GM12878 (cell line): ENCODE measurements around the gene TGFB1. TPM values are rescaled to one million over a fixed set of nuclear protein-coding genes. Genes with fewer than 3 reads are reported as not detected.
A peak's percentile ranks its signal among the peaks of the same experiment; 100 is the strongest.

Source experiments
- ATAC-seq: fragments of 200-7000 bp; cut with Tn5 transposase; 3 replicates; pipeline ENCODE4 v1.9.1; 2020; ENCODE audit warnings: mild to moderate bottlenecking, moderate library complexity
- BruUV-seq: library from RNA; stranded (reverse); fragments of 400-500 nt; replicated peaks from 2 replicates; lab custom pipeline; 2021; lab: Mats Ljungman, UMichigan
- CTCF ChIA-PET: fragments of 300-600 bp; sonication (Branson Sonifier 250); formaldehyde crosslinking; extraction: SDS; loops from one replicate; lab custom pipeline; 2021; ENCODE audit warnings: inconsistent platforms; lab: Yijun Ruan, JAX
- POLR2A ChIA-PET: fragments of 350-600 bp; formaldehyde crosslinking; extraction: SDS; loops from one replicate; lab custom pipeline; 2021; ENCODE audit warnings: inconsistent platforms; lab: Charles Lee
- RAD21 ChIA-PET: fragments of 300-600 bp; sonication (Branson Sonifier 250); formaldehyde crosslinking; loops from one replicate; lab custom pipeline; 2023; ENCODE audit warnings: antibody characterized with exemption; ENCODE audit not compliant: unreplicated experiment; lab: Charles Lee
- SMC1A ChIA-PET: fragments of 300-600 bp; sonication (Branson Sonifier 250); formaldehyde crosslinking; loops from one replicate; lab custom pipeline; 2023; ENCODE audit not compliant: unreplicated experiment, uncharacterized antibody; lab: Charles Lee
- DNase-seq: peaks from one replicate; pipeline ENCODE4 v3.0.0-alpha.2; 2011; ENCODE audit warnings: low read depth, low spot score
- FAIRE-seq: peaks from 3 replicates; lab custom pipeline; 2011; peaks lifted over from hg19 to GRCh38; lab: Jason Lieb, UNC
- H2AFZ ChIP-seq: 2 replicates; pipeline ENCODE4 v1.6.0; 2011; ENCODE audit warnings: low read depth, low read length, control low read depth; ENCODE audit not compliant: control insufficient read depth
- H3K27ac ChIP-seq: 2 replicates; pipeline ENCODE4 v1.5.1; 2011; ENCODE audit warnings: control low read depth; ENCODE audit not compliant: control insufficient read depth, insufficient read depth
- H3K27me3 ChIP-seq, 2 experiments: replicated peaks in 1 of 2; 2 replicates each; pipeline versions ENCODE4 v1.6.0 to v1.6.1; 2011; ENCODE audit warnings: low read length in 1 of 2; ENCODE audit not compliant: control insufficient read depth in 2 of 2, insufficient read depth in 2 of 2
- H3K36me3 ChIP-seq, 2 experiments: 2 replicates each; pipeline ENCODE4 v1.5.1; 2011; ENCODE audit warnings: low read length in 1 of 2; ENCODE audit not compliant: control insufficient read depth in 2 of 2, insufficient read depth in 2 of 2
- H3K4me1 ChIP-seq: 2 replicates; pipeline ENCODE4 v1.6.1; 2011; ENCODE audit warnings: mild to moderate bottlenecking, low read length, moderate library complexity, mixed read lengths; ENCODE audit not compliant: control insufficient read depth, insufficient read depth
- H3K4me2 ChIP-seq: 2 replicates; pipeline ENCODE4 v1.6.0; 2011; ENCODE audit warnings: control low read depth; ENCODE audit not compliant: control insufficient read depth, insufficient read depth
- H3K4me3 ChIP-seq: fragments of 200-600 bp; sonication (generic); 2 replicates; pipeline ENCODE4 v1.5.1; 2016
- H3K79me2 ChIP-seq: 2 replicates; pipeline ENCODE4 v1.6.0; 2011; ENCODE audit warnings: low read length; ENCODE audit not compliant: control insufficient read depth, insufficient read depth
- H3K9ac ChIP-seq: 2 replicates; pipeline ENCODE4 v1.8.0; 2011; ENCODE audit warnings: low read length, control low read depth, mixed read lengths; ENCODE audit not compliant: control insufficient read depth, insufficient read depth
- H3K9me3 ChIP-seq: replicated peaks from 3 replicates; pipeline ENCODE4 v1.5.1; 2011; ENCODE audit warnings: mild to moderate bottlenecking, low read length; ENCODE audit not compliant: control insufficient read depth, insufficient read depth
- H4K20me1 ChIP-seq: 2 replicates; pipeline ENCODE4 v1.6.0; 2011; ENCODE audit not compliant: control insufficient read depth, insufficient read depth
- BCL3 ChIP-seq: IDR thresholded peaks from 2 replicates; pipeline ENCODE4 v1.6.1; 2011; ENCODE audit warnings: borderline replicate concordance, low read depth, mild to moderate bottlenecking, moderate library complexity, low read length; ENCODE audit not compliant: insufficient read depth, poor library complexity, severe bottlenecking
- FOXM1 ChIP-seq: IDR thresholded peaks from 2 replicates; pipeline ENCODE4 v1.6.1; 2012; ENCODE audit warnings: low read depth, mild to moderate bottlenecking, inconsistent platforms, low read length, moderate library complexity
- HCFC1 ChIP-seq: fragments of 150-350 bp; IDR thresholded peaks from 2 replicates; pipeline ENCODE4 v1.6.1; 2014; ENCODE audit warnings: low read length
- HDGF ChIP-seq: fragments of 450-650 bp; IDR thresholded peaks from 2 replicates; pipeline ENCODE4 v1.6.1; 2016; ENCODE audit warnings: antibody characterized with exemption
- JUND ChIP-seq: IDR thresholded peaks from 2 replicates; pipeline ENCODE4 v1.6.1; 2012; ENCODE audit warnings: low read depth, mild to moderate bottlenecking, low read length, improper control_type of control experiment, moderate library complexity
- MEF2B ChIP-seq: fragments of 450-650 bp; IDR thresholded peaks from 2 replicates; pipeline ENCODE4 v1.6.1; 2018; ENCODE audit warnings: mild to moderate bottlenecking, moderate library complexity; ENCODE audit not compliant: partially characterized antibody, poor library complexity, severe bottlenecking
- NFIC ChIP-seq: IDR thresholded peaks from 2 replicates; pipeline ENCODE4 v1.6.1; 2012; ENCODE audit warnings: low read depth, mild to moderate bottlenecking, inconsistent platforms, low read length, moderate library complexity
- PML ChIP-seq: IDR thresholded peaks from 2 replicates; pipeline ENCODE4 v1.6.1; 2012; ENCODE audit warnings: low read length, inconsistent platforms
- SP1 ChIP-seq: IDR thresholded peaks from one replicate; pipeline ENCODE4 v1.6.1; 2011; ENCODE audit warnings: low read depth, low read length
- SUPT20H ChIP-seq: IDR thresholded peaks from 2 replicates; pipeline ENCODE4 v1.6.1; 2011; ENCODE audit warnings: low read depth, mild to moderate bottlenecking, low read length, moderate library complexity, borderline replicate concordance; ENCODE audit not compliant: control insufficient read depth
- TCF12 ChIP-seq: IDR thresholded peaks from 2 replicates; pipeline ENCODE4 v1.6.1; 2011; ENCODE audit warnings: low read depth, mild to moderate bottlenecking, low read length
- WGBS: methylation state at CpG from one replicate; pipeline ENCODE4 v1.1.6; 2016; ENCODE audit warnings: low lambda C conversion rate; ENCODE audit not compliant: insufficient replicate concordance, insufficient coverage; ENCODE audit errors: missing lambda C conversion rate; 5-methylcytosine and 5-hydroxymethylcytosine counted together
- in situ Hi-C: fragments of 300-500 bp; cut with MboI; formaldehyde crosslinking; loops from 9 replicates; pipeline ENCODE4 v1.14.3; 2018; ENCODE audit warnings: mixed read lengths
- intact Hi-C: fragments of 100-400 bp; cut with micrococcal nuclease; formaldehyde crosslinking; loops from one replicate; pipeline ENCODE4 v1.14.2; 2022; ENCODE audit not compliant: unreplicated experiment
- polyA plus RNA-seq, 11 experiments: library from polyadenylated mRNA; depleted of rRNA in 4 of 11; unstranded in 6 of 11; stranded (reverse) in 5 of 11; fragments of >200 nt; fragmentation: Nextera tagmentation in 4 of 11; fragmentation: Illumina TruSeq in 1 of 11; extraction: Ambion mirVana in 4 of 11; extraction: Trizol in 1 of 11; gene quantifications; 1 replicate in 1 of 11; 2 replicates in 10 of 11; pipeline versions ENCODE4 v1.2.1 to v1.2.3, GENCODE V29; 2011 to 2016; ENCODE audit warnings: inconsistent platforms in 2 of 11, missing spikeins in 2 of 11, low read depth in 1 of 11
- total RNA-seq, 4 experiments: library from RNA; depleted of rRNA in 3 of 4; stranded (reverse); fragments of >200 nt in 3 of 4; fragmentation: Illumina TruSeq in 1 of 4; extraction: Trizol in 1 of 4; gene quantifications; 2 replicates each; pipeline versions ENCODE4 v1.2.1 to v1.2.3, GENCODE V29; 2013 to 2021
- TF ChIP-seq, protein P1 (sequence below): fragments of 150-350 bp; IDR thresholded peaks from 2 replicates; pipeline ENCODE4 v1.6.1; 2014; ENCODE audit warnings: mild to moderate bottlenecking, low read depth, low read length

TGFB1 gene
- total and polyA plus RNA-seq, 10 of the 15 experiments (the other 5 are each of a cell fraction or from before 2014, with no cell fraction given) = 0.23 to 120 (median 10.9) TPM

DNA sequence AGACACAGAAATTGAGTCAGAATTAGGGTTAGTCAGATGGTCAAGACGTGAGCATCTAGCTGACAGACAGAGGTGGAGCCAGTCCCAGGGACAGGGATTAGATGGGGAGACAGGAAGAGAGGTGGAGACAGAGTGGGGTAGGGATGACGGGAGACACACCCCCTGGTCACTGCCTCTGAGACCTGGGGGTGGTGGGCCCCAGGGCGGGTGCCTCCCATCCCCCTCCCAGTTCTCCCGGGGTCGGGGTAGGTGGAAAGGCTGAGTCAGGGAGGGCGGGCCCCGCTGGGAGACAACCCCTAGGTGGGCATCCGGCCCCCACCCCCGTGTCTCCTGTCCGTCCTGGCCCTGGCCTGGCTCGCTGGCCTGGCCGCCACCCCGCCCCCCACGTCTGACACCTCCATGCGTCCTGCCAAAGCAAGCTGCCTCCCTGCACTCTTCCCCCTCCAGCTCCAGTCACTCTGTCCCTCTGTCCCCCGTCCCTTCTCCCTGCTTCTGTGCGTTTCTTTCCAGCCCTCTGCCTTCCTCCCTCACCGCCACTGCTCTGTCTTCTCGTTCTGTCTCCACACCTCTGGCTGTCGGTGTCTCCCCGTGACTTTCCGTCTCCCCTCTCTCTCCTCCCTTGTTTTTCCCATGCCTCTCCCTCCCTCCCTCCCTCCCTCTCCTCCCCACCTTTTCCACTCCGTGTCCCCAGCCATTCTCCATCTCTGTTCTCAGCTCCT lies 28.6 kb downstream of the TGFB1 start:
- no peak overlapping the region for H3K4me3 ChIP-seq
- no peak overlapping the region for H2AFZ ChIP-seq
- no peak for FAIRE-seq
- TF ChIP-seq PML (0 out of 2 replicates have a peak, but pooled peaks have one; percentile 15), FOXM1 (no peak), BCL3 (peak; percentile 51)
- DNase-seq = no peak
- RAD21 ChIA-PET = no interaction called here
- BruUV-seq = no TSS peak
- H3K4me2 ChIP-seq = no peak overlapping the region
- H3K9ac ChIP-seq = no peak overlapping the region
- no peaks in the 10 kb centered on the region for H3K9me3 ChIP-seq
- intact Hi-C loops = no loop called here
- in situ Hi-C loops = no loop called here
- peaks cover 37% of the 10 kb centered on the region for H3K4me1 ChIP-seq
- peaks cover 10% of the 10 kb centered on the region for H3K79me2 ChIP-seq
- no peaks in the 10 kb centered on the region for H3K27me3 ChIP-seq
- H3K36me3 ChIP-seq = peaks cover 4 to 26% of the 10 kb centered on the region in 2 experiments
- CTCF ChIA-PET = no interaction called here
- H4K20me1 ChIP-seq = no peaks in the 10 kb centered on the region
- SMC1A ChIA-PET = interaction anchor here (1.1 kb wide), 1 partner anchor 120 kb away, joined by 3 read pairs; no protein-coding TSS in a partner anchor
- no peak for ATAC-seq
- peak overlapping the region; percentile 93 for H3K27ac ChIP-seq
- 75% methylated on average over 16 of the region's 23 CpGs for WGBS
- POLR2A ChIA-PET = no interaction called here

DNA sequence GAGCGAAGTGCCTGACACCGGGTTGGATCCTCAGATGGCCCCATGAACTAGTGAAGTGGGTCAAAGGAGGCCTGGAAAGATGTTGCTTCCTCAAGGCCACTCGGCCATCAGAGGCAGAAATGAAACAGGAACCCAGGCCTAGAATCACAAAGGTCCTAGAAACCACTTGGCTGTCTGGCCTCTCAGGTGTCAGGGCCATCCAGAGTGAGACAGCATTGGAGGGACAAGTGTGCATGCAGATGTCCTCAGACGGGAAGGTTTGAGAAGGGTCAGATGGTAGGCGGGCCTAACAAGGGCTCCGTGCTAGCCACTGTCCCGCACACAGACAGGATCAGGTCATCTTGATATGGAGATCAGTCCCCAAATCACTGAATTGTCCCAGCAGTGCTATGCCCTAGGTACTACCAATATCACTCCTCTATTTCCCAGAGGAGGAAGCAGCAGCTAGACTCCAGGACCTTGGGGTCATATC lies 29.5 kb downstream of the TGFB1 start:
- BruUV-seq = TSS peak; percentile 66
- RAD21 ChIA-PET = no interaction called here
- Histone ChIP-seq H4K20me1 (no peaks in the 10 kb centered on the region), H3K27ac (no peak overlapping the region), H3K4me1 (peaks cover 37% of the 10 kb centered on the region), H2AFZ (no peak overlapping the region), H3K9me3 (no peaks in the 10 kb centered on the region), H3K79me2 (peaks cover 10% of the 10 kb centered on the region), H3K9ac (no peak overlapping the region), H3K36me3 (peaks cover 5 to 29% of the 10 kb centered on the region in 2 experiments), H3K27me3 (no peaks in the 10 kb centered on the region), H3K4me2 (no peak overlapping the region), H3K4me3 (no peak overlapping the region)
- CTCF ChIA-PET = no interaction called here
- DNase-seq = no peak
- intact Hi-C loops = no loop called here
- FAIRE-seq = no peak
- 80% methylated on average over 7 of the region's 7 CpGs for WGBS
- POLR2A ChIA-PET = interaction anchor here (0.5 kb wide), 1 partner anchor 22 kb away, joined by 3 read pairs; no protein-coding TSS in a partner anchor
- in situ Hi-C loops = no loop called here
- no peak for ATAC-seq
- SMC1A ChIA-PET = interaction anchor here (1.1 kb wide), 1 partner anchor 120 kb away, joined by 3 read pairs; no protein-coding TSS in a partner anchor
- TF ChIP-seq NFIC = no peak
- no peak for TF ChIP-seq SP1
- no peak for TF ChIP-seq SUPT20H
- no peak for TF ChIP-seq HDGF
- no peak for TF ChIP-seq TCF12
- TF ChIP-seq JUND = no peak
- TF ChIP-seq, protein P1, sequence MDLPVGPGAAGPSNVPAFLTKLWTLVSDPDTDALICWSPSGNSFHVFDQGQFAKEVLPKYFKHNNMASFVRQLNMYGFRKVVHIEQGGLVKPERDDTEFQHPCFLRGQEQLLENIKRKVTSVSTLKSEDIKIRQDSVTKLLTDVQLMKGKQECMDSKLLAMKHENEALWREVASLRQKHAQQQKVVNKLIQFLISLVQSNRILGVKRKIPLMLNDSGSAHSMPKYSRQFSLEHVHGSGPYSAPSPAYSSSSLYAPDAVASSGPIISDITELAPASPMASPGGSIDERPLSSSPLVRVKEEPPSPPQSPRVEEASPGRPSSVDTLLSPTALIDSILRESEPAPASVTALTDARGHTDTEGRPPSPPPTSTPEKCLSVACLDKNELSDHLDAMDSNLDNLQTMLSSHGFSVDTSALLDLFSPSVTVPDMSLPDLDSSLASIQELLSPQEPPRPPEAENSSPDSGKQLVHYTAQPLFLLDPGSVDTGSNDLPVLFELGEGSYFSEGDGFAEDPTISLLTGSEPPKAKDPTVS = no peak
- TF ChIP-seq HCFC1 = no peak
- no peak for TF ChIP-seq MEF2B
